HG03135 (cell line): ENCODE data around the gene FAM184A.

Experiments used
- ATAC-seq: cut with Tn5 transposase; IDR thresholded peaks from one replicate; pipeline ENCODE4 v1.9.1; 2021; ENCODE audit warnings: mild to moderate bottlenecking, moderate library complexity; ENCODE audit not compliant: unreplicated experiment

The FAM184A gene

GRCh38 chr6:119060255-119060907 lies 18.1 kb downstream of the FAM184A start:
- ATAC-seq = no peak

- ATAC-seq = no peak
Measured at GRCh38 chr6:119055069-119055468, 23.4 kb downstream of the FAM184A start.

DNA sequence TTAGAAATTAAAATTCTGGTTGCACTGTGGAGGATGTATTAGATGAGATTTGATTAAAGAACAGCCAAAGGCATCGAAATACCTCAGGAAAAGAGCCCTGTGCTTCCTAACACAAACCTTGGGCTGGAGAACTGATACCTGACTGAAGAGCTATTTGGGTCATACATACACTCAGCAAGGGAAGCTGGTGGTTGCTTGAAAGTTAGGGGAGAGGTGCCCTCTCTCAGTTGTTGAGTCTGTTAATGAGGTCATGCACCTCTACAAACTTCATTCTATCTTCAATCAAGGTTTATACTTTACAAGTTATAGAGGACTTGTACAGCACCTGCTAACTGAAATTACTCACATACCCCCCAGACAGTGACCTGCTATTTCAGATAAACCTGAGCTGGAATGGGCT lies 25.5 kb downstream of the FAM184A start:
- no peak for ATAC-seq

GRCh38 chr6:119052292-119052889 lies 26.1 kb downstream of the FAM184A start:
- no peak for ATAC-seq

DNA sequence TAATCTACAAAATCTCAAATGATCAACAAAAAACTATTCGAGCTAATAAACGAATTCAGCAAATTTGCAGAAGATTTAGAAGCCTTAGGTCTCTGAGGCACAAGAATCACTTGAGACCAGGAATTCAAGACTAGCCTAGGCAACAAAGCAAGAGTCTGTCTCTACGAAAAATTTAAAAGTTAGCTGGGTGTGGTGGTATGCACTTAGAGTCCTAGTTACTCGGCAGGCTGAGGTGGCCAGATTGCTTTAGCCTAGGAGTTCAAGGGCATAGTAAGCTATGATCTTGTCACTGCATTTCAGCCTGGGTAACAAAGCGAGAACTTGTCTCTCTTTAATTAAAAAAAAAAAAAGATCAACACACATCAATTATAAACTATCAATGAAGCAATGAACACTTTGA lies 34.2 kb downstream of the FAM184A start:
- no peak for ATAC-seq

GRCh38 chr6:119043783-119044182 lies 34.7 kb downstream of the FAM184A start:
- peak; percentile 62 for ATAC-seq

GRCh38 chr6:119043265-119043664 lies 35.2 kb downstream of the FAM184A start:
- ATAC-seq = no peak

GRCh38 chr6:119040636-119041035 lies 37.8 kb downstream of the FAM184A start:
- ATAC-seq = no peak

DNA sequence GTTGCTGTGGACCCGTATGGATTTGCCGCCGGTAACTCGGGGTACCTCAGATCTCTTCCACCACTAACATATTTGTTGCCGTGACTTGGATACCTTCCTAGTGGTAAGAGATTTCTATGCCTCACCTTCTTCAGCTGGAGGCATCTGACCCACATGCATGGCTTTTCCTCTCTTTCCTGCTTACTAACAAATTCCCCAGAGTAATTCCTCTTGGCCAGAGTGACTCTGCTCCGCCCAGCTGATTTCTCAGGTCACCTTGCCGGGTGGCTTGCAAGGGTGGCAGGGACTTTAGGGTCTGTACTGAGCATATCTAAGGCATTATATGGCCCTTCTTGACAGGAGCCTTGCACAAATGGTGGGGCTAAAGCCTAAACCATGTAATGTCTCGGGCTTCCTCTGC lies 38.2 kb downstream of the FAM184A start:
- no peak for ATAC-seq

DNA sequence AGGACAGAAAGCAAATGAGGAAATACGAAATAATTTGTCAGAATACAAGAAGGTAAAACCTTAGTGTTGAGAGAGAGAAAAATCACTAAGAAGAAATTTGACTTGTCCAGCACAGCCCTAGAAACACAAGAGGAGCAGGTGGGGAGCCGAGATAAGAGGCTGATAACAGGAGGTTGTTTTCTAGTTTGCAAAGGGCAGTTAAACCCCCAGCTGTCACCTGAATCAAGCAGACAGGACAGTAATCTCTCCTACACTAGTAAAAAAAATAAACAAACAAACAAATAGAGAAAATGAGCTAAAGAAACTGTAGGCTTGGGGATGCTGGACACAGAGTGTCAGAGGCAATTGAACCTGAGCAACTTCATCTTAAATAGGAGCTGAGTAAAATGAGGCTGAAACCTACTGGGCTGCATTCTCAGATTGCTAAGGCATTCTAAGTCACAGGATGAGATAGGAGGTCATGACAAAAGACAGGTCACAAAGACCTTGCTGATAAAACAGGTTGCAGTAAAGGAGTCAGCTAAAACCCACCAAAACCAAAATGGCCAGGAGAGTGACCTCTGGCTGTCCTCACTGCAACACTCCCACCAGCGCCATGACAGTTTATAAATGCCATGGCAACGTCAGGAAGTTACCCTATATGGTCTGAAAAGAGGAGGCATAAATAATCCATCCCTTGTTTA lies 40.4 kb downstream of the FAM184A start:
- ATAC-seq = no peak

DNA sequence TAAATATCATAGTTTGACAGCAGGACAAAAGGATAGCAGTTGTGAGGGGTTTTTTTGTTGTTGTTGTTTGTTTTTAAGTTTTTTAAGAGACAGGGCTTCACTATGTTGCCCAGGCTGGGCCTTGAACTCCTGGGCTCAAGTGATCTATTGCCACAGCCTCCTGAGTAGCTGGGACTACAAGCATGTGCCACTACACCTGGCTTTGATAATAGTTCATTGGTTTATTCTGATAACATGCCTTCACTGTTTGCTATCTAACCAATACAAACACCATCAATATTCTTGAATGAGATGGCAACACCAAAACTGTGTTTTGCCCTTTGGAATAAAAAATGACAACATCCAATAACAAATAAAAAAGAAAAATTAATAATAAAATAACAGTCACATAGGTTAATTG lies 41.2 kb downstream of the FAM184A start:
- ATAC-seq = no peak

DNA sequence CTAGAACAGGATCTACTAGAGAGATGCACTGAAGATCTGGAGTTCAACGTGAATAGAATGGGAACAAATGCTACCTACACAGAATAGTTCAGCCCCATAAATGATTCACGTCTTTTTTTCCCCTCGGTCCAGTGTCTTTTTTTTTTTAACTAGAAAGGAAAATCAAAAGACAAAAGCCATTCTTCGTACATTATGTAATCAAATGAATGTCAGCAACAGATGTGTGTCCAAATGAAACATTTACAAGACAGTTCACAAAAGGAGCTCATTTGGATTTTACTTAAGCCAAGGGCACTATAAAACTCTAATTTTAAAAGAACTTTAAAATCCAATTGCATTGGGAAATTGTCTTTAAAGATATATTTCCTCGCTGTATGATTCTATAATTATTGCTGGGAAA lies 42.4 kb downstream of the FAM184A start:
- ATAC-seq = no peak

GRCh38 chr6:119035459-119035858 lies 43.0 kb downstream of the FAM184A start:
- ATAC-seq = no peak

DNA sequence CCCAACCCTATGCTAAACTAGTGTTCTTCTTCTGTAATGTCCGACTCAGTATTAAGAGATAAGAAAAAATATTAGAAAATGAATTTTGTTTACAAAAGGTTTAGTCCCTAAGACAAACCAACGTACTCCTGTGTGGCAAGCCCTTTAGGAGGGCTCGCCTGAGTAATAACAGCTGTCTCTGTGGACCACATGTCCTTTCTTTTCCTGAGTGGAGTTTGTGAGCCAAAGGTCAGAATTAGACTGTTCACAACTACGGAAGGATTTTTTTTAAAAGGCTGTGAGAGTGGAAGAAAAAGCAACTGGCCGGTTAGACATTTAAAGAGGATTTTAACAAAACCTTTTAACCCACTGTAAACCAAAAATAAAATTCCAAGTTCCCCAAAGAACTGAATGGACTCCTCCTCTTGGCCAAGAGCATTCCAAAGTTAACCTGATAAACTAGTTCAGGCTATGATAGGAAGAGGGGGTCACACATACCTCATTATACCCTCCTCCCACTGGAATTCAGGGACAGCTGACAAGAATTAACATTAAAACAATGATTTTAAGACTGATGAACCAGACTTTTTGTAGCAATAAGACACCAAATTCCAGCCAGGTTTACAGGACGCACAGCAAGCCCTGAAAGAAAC lies 43.5 kb downstream of the FAM184A start:
- ATAC-seq = no peak

DNA sequence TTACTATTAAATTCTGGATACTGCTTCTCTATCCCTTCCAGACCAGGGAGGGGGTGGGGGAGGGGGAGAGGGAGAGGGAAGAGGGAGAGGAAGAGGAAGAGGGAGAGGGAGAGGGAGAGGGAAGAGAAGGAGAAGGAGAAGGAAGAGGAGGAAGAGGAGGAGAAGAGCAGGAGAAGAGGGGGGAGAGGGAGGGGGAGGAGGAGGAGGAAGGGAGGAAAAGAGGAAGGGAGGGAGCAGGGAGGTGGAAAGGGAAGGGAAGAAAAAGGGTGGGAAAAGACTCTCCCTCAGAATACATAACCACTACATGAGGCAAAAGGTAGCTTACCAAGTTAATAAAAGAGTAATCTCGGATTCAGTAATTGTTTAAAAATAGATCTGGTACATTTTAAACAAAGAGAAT lies 46.0 kb downstream of the FAM184A start:
- no peak for ATAC-seq

DNA sequence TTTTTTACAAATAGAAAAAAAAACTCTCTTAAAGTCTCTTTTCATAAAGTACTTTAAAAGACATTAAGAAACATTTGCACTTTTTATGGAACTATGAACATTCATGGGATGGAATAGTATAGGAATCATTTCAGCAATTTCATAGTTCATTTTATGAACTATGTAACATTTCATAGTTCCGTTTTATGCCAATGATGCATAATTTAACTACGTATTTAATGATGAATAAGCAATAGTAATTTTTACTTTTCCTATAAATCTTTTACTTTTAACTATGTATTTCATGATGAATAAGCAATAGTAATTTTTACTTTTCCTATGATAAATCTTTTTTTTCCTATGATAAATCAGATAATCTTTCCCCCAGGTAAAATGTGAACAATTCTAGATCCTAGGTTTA lies 47.7 kb downstream of the FAM184A start:
- no peak for ATAC-seq

- ATAC-seq = no peak
Measured at GRCh38 chr6:119028091-119028490, 50.4 kb downstream of the FAM184A start.

- no peak for ATAC-seq
Measured at GRCh38 chr6:119027465-119027864, 51.0 kb downstream of the FAM184A start.

DNA sequence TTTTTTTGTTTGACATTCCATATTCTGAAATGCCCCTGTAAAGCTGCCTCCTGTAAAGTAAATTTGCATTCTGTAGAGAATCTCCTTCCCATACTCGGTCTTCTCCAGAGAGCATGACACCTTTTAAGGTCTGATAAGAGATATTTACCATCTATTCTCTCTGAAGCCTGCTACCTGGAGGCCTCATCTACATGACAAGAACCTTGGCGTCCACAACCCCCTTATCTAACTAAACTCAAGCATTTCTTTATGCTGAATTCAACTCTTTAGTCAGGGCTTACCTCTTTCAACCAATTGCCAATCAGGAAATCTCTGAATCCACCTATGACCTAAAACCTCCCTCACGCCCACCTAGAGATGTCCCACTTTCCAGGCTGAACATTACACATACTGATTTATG lies 51.6 kb downstream of the FAM184A start:
- ATAC-seq = no peak

GRCh38 chr6:119025793-119026192 lies 52.7 kb downstream of the FAM184A start:
- no peak for ATAC-seq

DNA sequence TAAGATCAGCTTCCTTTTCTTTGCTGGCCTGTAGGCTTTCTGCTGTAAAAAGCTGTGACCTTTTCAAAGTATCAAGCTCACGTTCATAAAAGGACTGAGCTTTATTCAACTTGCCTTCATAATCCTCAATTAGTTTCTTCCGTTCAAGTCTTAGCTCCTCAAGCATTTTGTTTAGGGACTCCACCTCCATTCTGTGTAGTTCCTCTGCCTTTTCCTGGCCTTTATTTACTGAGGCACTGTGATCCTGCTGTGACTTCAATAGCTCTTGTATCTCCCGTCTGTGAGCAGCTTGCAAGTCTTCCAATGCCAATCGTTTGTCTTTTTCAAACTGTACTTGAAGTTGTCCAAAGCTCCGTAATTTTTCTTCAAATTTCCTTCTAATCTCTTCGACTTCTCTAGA lies 54.4 kb downstream of the FAM184A start:
- no peak for ATAC-seq

DNA sequence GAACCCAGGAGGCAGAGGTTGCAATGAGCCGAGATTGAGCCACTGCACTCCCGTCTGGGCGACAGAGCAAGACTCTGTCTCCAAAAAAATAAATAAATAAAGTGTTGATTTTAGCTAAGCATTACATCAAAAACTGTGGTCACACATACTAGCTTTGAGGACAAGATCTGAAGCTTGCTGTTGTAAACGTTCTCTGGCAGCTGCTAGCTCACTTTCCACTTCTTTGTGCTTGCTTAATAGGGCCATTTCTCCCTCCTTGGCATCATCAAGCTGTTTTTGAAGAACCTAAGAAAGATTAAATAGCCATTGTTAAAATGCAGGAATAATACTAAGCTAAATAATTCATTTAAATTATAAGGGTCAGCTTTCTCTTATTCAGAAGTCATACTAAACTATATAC lies 55.7 kb downstream of the FAM184A start:
- ATAC-seq = no peak
